ENCODE measurements around the gene EHMT2. TPM values are rescaled to one million over a fixed set of nuclear protein-coding genes. Genes with fewer than 3 reads are reported as not detected.

EHMT2 gene
- total and polyA plus RNA-seq, 2 of the 8 experiments (the other 6 are each of a cell fraction or from before 2014, with no cell fraction given) = 125 to 177 TPM

DNA sequence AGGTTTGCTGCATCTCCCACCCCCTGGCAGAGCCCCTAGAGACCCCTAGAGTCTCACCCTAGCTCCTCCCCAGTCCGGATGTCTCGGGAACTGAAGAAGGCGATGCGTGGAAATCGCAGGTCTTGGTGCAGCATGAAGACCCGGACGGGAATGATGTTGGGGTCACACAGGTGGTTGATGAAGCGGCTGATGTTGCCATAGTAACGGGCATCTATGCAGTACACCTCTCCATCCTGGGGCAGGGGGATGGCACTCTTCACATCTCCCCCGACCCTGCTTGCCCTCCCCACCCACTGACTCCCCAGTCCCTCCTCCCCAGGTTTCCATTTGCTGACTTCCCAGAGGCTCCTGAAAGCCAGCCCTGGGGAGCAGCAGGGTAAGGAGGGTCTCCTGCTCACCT is 16.9 kb downstream of the EHMT2 start (continued):
- TF ChIP-seq, protein P1, sequence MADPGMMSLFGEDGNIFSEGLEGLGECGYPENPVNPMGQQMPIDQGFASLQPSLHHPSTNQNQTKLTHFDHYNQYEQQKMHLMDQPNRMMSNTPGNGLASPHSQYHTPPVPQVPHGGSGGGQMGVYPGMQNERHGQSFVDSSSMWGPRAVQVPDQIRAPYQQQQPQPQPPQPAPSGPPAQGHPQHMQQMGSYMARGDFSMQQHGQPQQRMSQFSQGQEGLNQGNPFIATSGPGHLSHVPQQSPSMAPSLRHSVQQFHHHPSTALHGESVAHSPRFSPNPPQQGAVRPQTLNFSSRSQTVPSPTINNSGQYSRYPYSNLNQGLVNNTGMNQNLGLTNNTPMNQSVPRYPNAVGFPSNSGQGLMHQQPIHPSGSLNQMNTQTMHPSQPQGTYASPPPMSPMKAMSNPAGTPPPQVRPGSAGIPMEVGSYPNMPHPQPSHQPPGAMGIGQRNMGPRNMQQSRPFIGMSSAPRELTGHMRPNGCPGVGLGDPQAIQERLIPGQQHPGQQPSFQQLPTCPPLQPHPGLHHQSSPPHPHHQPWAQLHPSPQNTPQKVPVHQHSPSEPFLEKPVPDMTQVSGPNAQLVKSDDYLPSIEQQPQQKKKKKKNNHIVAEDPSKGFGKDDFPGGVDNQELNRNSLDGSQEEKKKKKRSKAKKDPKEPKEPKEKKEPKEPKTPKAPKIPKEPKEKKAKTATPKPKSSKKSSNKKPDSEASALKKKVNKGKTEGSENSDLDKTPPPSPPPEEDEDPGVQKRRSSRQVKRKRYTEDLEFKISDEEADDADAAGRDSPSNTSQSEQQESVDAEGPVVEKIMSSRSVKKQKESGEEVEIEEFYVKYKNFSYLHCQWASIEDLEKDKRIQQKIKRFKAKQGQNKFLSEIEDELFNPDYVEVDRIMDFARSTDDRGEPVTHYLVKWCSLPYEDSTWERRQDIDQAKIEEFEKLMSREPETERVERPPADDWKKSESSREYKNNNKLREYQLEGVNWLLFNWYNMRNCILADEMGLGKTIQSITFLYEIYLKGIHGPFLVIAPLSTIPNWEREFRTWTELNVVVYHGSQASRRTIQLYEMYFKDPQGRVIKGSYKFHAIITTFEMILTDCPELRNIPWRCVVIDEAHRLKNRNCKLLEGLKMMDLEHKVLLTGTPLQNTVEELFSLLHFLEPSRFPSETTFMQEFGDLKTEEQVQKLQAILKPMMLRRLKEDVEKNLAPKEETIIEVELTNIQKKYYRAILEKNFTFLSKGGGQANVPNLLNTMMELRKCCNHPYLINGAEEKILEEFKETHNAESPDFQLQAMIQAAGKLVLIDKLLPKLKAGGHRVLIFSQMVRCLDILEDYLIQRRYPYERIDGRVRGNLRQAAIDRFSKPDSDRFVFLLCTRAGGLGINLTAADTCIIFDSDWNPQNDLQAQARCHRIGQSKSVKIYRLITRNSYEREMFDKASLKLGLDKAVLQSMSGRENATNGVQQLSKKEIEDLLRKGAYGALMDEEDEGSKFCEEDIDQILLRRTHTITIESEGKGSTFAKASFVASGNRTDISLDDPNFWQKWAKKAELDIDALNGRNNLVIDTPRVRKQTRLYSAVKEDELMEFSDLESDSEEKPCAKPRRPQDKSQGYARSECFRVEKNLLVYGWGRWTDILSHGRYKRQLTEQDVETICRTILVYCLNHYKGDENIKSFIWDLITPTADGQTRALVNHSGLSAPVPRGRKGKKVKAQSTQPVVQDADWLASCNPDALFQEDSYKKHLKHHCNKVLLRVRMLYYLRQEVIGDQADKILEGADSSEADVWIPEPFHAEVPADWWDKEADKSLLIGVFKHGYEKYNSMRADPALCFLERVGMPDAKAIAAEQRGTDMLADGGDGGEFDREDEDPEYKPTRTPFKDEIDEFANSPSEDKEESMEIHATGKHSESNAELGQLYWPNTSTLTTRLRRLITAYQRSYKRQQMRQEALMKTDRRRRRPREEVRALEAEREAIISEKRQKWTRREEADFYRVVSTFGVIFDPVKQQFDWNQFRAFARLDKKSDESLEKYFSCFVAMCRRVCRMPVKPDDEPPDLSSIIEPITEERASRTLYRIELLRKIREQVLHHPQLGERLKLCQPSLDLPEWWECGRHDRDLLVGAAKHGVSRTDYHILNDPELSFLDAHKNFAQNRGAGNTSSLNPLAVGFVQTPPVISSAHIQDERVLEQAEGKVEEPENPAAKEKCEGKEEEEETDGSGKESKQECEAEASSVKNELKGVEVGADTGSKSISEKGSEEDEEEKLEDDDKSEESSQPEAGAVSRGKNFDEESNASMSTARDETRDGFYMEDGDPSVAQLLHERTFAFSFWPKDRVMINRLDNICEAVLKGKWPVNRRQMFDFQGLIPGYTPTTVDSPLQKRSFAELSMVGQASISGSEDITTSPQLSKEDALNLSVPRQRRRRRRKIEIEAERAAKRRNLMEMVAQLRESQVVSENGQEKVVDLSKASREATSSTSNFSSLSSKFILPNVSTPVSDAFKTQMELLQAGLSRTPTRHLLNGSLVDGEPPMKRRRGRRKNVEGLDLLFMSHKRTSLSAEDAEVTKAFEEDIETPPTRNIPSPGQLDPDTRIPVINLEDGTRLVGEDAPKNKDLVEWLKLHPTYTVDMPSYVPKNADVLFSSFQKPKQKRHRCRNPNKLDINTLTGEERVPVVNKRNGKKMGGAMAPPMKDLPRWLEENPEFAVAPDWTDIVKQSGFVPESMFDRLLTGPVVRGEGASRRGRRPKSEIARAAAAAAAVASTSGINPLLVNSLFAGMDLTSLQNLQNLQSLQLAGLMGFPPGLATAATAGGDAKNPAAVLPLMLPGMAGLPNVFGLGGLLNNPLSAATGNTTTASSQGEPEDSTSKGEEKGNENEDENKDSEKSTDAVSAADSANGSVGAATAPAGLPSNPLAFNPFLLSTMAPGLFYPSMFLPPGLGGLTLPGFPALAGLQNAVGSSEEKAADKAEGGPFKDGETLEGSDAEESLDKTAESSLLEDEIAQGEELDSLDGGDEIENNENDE (IDR thresholded peaks at IDR 0.05; ENCODE audit: insufficient replicate concordance, low read length) = no peak
- TF ChIP-seq HDAC2 (IDR thresholded peaks at IDR 0.05; ENCODE audit: borderline replicate concordance in 1 of 2, low read depth in 2 of 2, low read length in 2 of 2) (no peak), CEBPB (IDR thresholded peaks at IDR 0.05; ENCODE audit: low read depth, low read length) (no peak)
- TF ChIP-seq, protein P2, sequence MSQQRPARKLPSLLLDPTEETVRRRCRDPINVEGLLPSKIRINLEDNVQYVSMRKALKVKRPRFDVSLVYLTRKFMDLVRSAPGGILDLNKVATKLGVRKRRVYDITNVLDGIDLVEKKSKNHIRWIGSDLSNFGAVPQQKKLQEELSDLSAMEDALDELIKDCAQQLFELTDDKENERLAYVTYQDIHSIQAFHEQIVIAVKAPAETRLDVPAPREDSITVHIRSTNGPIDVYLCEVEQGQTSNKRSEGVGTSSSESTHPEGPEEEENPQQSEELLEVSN (IDR thresholded peaks at IDR 0.05) = no peak

All from H1 (cell line).